HG03097 (cell line): ENCODE data around the gene SPOCK2.
"Not testable (repeated sequence)": the region's sequence is repeated elsewhere in the genome, so short reads cannot be mapped to it uniquely, and the experiment has no call there.

Source experiments
- ATAC-seq: cut with Tn5 transposase; IDR thresholded peaks from one replicate; pipeline ENCODE4 v1.9.1; 2021; ENCODE audit not compliant: unreplicated experiment, low FRiP score

SPOCK2 gene

DNA sequence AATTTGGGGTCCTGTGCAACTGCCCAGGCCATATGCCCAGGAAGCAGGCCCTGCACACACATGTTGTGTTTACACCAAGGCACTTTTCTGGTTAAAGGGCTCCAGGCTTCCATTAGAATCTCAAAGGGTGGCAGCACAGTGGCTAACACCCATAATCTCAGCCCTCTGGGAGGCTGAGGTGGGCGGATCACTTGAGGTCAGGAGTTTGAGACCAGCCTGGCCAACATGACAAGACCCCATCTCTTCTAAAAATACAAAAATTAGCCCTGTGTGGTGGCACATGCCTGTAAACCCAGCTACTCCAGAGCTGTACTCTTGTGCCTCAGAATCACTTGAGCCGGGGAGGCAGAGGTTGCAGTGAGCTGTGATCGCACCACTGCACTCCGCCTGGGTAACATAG is 53.6 kb downstream of the SPOCK2 start:
- no peak for ATAC-seq

- ATAC-seq, result no peak
These were observed 54.3 kb downstream of the SPOCK2 start for GRCh38 chr10:72034040-72034499.

- not testable (repeated sequence) for ATAC-seq
These were observed 55.8 kb downstream of the SPOCK2 start for GRCh38 chr10:72032409-72033162.

DNA sequence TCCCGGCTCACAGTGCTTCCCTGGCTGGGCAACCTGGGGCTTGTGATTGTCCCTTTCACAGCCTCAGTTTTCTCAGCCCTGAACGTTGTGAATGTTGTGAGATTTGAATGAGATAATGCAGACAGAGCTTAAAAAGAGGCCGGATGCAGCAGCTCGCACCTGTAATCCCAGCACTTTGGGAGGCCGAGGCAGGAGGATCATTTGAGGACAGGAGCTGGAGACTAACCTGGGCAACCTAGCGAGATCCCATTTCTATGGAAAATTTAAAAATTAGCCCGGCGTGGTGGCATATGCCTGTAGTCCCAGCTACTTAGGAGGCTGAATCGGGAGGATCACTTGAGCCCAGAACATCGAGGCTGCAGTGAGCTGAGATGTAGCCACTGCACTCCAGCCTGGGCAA is 56.6 kb downstream of the SPOCK2 start:
- ATAC-seq, result no peak

- ATAC-seq, result no peak
These were observed 57.4 kb downstream of the SPOCK2 start for GRCh38 chr10:72030762-72031543.

DNA sequence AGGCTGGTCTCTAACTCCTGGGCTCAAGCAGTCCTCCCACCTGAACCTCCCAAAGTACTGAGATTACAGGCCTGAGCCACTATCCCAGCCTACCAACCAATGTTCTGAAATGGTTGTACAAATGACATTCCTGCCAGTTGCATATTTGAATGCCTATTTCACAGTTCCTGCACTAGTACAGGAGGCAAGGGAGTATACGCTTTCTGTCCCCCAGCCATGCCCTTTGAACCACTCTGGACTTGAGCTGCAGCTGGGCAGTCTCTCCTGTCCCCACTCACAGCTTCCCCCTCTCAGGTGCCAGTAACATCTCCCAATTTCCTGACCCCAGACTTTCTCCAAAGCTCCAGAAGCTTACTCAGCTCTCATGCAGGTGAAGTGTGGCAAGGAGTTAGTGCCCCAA is 58.9 kb downstream of the SPOCK2 start:
- ATAC-seq, result no peak

DNA sequence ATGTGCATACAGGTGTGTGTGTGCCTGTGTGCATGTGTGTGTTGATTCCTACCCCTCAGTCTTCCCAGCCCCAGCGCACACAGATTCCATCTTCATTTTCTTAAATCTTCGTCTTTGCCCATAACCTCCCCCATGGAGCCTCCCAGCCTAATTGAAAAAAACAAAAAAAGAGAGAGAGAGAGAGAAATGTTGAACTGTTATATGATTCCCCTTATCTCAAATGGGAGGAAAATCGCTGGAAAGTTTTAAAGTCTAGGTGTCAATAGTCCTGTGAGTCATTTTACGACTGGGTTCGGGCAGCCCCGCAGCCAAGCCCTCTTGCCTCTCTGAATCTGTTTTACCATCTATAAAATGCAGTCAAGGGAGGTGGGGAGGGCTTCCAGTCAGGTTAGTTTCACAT is 60.9 kb downstream of the SPOCK2 start:
- no peak for ATAC-seq

DNA sequence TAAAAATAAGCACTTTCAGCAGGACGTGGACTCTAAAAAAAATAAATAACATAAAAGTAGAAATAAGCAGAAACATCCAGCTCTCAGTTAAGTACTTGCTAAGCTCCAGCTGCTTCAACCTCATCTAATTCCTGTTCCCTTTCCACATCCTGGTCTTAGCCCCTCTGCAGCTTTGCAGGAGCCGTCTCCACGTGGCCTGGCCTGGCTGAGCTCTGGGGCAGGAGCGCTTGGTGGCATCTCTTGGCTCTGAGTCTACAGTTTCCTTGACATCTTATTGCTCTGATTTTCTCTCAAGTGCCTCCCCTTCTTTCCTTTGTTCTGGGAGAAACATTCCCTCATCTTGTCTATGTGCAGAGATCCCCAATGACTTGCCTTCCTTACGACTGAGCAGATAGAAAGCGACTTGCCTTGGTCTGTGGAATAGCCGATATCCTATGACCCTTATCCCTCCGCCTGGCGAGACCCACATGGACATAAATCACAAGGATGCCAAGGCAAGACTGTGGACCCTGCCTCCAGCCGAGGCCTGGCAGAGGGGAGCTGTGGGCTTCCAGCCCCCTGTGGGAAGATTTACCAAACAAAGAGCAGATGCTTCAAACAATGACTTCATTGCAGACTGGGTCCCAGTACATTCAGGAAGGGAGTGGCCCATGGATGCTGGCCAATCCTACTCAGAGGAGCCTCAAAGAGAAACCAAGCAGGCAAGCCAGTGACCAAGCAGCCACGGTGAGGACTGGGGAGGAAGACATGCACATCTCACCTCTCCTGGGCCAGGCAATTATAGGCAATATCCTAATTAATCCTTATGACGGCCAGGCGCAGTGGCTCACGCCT is 61.9 kb downstream of the SPOCK2 start:
- ATAC-seq, result no peak

DNA sequence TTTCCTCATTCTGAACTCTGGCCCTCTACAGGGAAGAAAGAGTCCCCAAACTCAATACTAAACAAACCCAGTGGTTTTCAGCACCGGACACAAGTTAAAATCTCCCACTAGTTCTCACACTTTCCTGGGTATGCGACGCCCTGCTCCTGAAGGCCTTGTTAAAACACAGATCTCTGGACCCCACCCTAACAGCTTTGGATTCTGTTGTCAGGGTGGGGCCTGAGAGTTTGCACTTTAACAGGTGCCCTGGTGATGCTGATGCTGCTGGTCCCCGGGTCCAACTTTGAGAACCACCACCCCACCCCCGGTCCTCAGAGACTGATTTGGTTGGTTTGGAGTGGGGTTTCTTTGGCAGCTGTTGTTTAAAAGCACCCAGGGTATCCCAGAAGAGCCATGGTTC is 62.5 kb downstream of the SPOCK2 start:
- no peak for ATAC-seq

GRCh38 chr10:72025400-72025799 is 63.0 kb downstream of the SPOCK2 start:
- ATAC-seq, result no peak

DNA sequence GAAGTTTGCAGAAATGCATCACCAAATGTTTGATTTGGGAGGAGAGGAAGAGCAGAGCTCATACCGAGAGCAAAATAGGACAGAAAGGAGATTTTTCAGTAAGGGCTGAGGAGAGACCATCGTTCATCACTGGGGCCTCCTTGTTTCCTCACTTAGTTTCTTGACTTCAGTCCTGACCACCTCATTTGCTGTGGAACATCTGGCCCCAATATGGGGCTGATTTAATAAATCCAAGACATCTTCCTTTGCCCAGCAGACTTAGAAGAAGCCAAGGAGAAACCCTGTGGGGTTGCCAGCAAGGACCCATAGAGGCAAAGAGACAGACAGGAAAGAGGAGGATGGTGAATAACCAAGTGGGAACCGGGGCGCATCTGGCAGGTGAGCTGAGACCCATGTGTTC is 63.8 kb downstream of the SPOCK2 start:
- ATAC-seq, result no peak

- ATAC-seq, result no peak
These were observed 66.1 kb downstream of the SPOCK2 start for GRCh38 chr10:72022228-72022627.

DNA sequence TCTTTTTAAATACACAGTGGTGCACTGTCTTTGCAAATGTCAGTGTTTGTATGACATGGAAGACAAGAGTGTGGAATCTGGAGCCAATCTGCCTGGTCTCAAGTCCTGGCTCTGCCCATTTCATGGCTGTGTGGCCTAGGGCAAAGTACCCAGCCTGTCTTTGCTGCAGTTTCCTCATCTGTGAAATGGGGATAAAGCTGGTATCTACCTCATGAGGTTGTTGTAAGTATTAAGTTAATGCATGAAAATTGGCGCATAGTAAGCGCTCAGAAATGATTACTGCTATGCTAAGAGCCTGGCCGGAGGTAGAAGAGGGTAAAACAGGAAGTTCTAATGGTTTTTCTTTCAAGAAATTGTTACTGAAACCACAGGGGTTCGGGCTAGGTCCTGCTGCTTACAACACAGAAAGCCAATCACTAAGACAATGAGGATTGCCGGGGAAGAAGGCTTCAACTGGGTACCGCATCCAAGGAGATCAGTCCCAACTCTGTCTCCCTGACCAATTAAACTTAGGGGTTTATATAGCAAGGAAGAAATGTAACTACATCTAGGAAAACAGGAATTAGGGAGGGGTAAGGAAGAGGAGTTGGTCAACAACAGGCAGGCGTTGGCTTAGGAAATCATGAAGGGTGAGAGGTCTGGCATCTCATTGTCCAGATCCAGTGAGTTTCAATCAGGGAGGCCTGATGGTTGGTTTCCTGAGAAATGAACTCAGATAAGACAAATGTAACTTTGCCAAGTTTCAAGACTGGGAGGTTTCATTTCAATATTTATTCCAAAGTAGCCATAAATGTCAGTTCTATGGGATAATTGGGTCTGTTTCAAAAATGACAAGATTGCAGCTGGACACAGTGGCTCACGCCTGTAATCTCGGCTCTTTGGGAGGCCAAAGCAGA is 67.2 kb downstream of the SPOCK2 start:
- no peak for ATAC-seq

DNA sequence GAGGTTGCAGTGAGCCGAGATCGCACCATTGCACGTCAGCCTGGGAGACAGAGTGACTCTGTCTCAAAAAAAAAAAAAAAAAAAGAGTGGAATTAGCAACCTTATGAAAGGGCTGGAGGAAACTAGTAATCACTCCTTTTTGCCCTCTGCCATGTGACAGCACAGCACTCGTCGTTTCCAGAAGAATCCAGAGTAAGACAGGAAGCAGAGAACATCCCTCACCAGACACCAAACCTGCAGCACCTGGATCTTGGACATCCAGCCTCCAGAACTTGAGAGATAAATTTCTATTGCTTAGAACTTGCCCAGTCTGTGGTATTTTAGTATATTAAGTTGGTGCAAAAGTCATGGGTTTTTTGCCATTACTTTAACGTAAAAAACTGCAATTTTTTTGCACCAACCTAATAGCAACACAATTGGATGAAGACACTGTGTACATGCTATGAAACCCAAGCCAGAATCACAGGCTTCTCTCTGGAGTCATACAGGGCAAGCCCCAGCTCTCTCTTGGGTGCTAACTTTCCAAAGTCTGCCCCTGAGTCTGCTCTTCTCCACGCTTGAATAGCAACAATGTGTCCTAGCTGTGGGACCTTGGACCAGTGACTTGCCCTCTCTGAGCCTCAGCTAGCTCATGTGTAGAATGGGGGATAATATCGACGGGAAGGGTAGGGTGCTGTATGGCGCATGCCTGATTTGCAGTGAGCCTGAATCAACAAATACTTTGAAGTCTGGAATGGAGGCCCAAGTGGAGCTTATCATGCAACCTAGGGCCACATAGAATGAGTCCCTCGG is 69.1 kb downstream of the SPOCK2 start:
- no peak for ATAC-seq

- ATAC-seq, result no peak
These were observed 71.6 kb downstream of the SPOCK2 start for GRCh38 chr10:72016608-72017300.

- no peak for ATAC-seq
These were observed 72.5 kb downstream of the SPOCK2 start for GRCh38 chr10:72015841-72016240.

- ATAC-seq, result no peak
These were observed 73.4 kb downstream of the SPOCK2 start for GRCh38 chr10:72014785-72015480.

GRCh38 chr10:72014197-72014596 is 74.2 kb downstream of the SPOCK2 start:
- ATAC-seq, result no peak
